ENCODE measurements around the gene MMP8.

DNA sequence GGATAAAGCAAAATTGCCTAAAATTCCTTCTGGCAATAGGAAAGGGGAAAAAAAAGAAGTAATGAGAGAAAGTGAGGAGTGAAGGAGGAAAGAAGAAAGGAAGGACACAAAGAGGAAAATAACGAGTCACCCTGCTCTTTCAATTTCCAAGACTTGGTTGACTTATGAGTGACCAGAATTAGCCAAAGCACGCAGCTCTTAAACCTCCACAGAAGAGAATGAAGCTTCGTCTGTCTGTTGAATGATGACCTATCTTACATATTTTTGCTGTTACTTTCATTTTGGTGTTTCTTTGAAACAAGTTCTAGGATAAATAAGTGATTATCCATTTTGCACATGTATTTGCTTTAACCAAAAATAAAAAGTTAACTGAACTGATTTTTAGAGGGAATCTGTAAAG, 19.9 kb downstream of the MMP8 start:
- TF ChIP-seq, protein P1, sequence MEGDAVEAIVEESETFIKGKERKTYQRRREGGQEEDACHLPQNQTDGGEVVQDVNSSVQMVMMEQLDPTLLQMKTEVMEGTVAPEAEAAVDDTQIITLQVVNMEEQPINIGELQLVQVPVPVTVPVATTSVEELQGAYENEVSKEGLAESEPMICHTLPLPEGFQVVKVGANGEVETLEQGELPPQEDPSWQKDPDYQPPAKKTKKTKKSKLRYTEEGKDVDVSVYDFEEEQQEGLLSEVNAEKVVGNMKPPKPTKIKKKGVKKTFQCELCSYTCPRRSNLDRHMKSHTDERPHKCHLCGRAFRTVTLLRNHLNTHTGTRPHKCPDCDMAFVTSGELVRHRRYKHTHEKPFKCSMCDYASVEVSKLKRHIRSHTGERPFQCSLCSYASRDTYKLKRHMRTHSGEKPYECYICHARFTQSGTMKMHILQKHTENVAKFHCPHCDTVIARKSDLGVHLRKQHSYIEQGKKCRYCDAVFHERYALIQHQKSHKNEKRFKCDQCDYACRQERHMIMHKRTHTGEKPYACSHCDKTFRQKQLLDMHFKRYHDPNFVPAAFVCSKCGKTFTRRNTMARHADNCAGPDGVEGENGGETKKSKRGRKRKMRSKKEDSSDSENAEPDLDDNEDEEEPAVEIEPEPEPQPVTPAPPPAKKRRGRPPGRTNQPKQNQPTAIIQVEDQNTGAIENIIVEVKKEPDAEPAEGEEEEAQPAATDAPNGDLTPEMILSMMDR (IDR thresholded peaks at IDR 0.05 in 4 of 5, conservative IDR thresholded peaks at IDR 0.05 in 1 of 5), result no peak
- no peak for TF ChIP-seq POLR2A (IDR thresholded peaks at IDR 0.05)

Data from gastrocnemius medialis (tissue), 4 donors.